HAP-1 (cell line): ENCODE data around the gene PRPF40A.

Experiments used
- DNase-seq, 2 experiments: peaks; one replicate each; pipeline ENCODE4 v3.0.0-alpha.2; 2016 to 2020; ENCODE audit warnings: low spot score in 2 of 2
- H3K27me3 ChIP-seq: fragments of 250-450 bp; sonication (Bioruptor Pico); 2 replicates; pipeline ENCODE4 v1.5.1; 2020; ENCODE audit warnings: low read depth, mild to moderate bottlenecking, moderate library complexity
- H3K36me3 ChIP-seq: fragments of 250-450 bp; sonication (Bioruptor Pico); replicated peaks from 2 replicates; pipeline ENCODE4 v1.5.1; 2020; ENCODE audit warnings: mild to moderate bottlenecking
- H3K4me1 ChIP-seq: fragments of 250-450 bp; sonication (Bioruptor Pico); 2 replicates; pipeline ENCODE4 v1.5.1; 2020; ENCODE audit warnings: mild to moderate bottlenecking
- H3K4me3 ChIP-seq: fragments of 250-450 bp; sonication (Bioruptor Pico); 2 replicates; pipeline ENCODE4 v1.5.1; 2020; ENCODE audit warnings: mild to moderate bottlenecking, moderate library complexity
- H3K9me3 ChIP-seq: fragments of 250-450 bp; sonication (Bioruptor Pico); 2 replicates; pipeline ENCODE4 v1.5.1; 2020; ENCODE audit warnings: mild to moderate bottlenecking, moderate library complexity
- in situ Hi-C: fragments of 300-500 bp; cut with MboI; formaldehyde crosslinking; loops from 3 replicates; pipeline ENCODE4 v1.14.3; 2020; ENCODE audit warnings: low sequenced_read_pairs, inconsistent platforms, mixed read lengths

The PRPF40A gene

GRCh38 chr2:152706477-152707021 is 10.7 kb downstream of the PRPF40A start:
- peaks cover 65% of the 10 kb centered on the region for H3K36me3 ChIP-seq
- no peaks in the 10 kb centered on the region for H3K27me3 ChIP-seq
- no peaks in the 10 kb centered on the region for H3K9me3 ChIP-seq
- in situ Hi-C loops: no loop called here
- H3K4me3 ChIP-seq: no peak overlapping the region
- no peak for DNase-seq
- no peaks in the 10 kb centered on the region; the same call in 1 of the 2 replicates for H3K4me1 ChIP-seq

GRCh38 chr2:152701198-152701597 is 16.1 kb downstream of the PRPF40A start:
- Histone ChIP-seq H3K27me3 (no peaks in the 10 kb centered on the region), H3K4me1 (peaks cover 3% of the 10 kb centered on the region; the same call in 1 of the 2 replicates), H3K4me3 (no peak overlapping the region), H3K36me3 (peaks cover 31% of the 10 kb centered on the region), H3K9me3 (no peaks in the 10 kb centered on the region)
- in situ Hi-C loops: no loop called here
- peak in 1 of 2 experiments; percentile 12 for DNase-seq

GRCh38 chr2:152696476-152696875 is 20.8 kb downstream of the PRPF40A start:
- Histone ChIP-seq H3K4me3 (no peak overlapping the region), H3K4me1 (peaks cover 3% of the 10 kb centered on the region; the same call in 1 of the 2 replicates), H3K27me3 (no peaks in the 10 kb centered on the region), H3K9me3 (no peaks in the 10 kb centered on the region), H3K36me3 (peaks cover 28% of the 10 kb centered on the region)
- in situ Hi-C loops: no loop called here
- DNase-seq: no peak

- Histone ChIP-seq H3K36me3 (peaks cover 28% of the 10 kb centered on the region), H3K9me3 (no peaks in the 10 kb centered on the region), H3K4me1 (peaks cover 3% of the 10 kb centered on the region; the same call in 1 of the 2 replicates), H3K4me3 (no peak overlapping the region), H3K27me3 (no peaks in the 10 kb centered on the region)
- in situ Hi-C loops: no loop called here
- DNase-seq: no peak
Observed at GRCh38 chr2:152695763-152696162, 21.5 kb downstream of the PRPF40A start.

GRCh38 chr2:152694161-152694661 is 23.1 kb downstream of the PRPF40A start:
- Histone ChIP-seq H3K9me3 (no peaks in the 10 kb centered on the region), H3K27me3 (no peaks in the 10 kb centered on the region), H3K4me1 (peaks cover 3% of the 10 kb centered on the region; the same call in 1 of the 2 replicates), H3K36me3 (peaks cover 28% of the 10 kb centered on the region), H3K4me3 (no peak overlapping the region)
- no peak for DNase-seq
- in situ Hi-C loops: no loop called here

GRCh38 chr2:152693033-152693432 is 24.2 kb downstream of the PRPF40A start:
- Histone ChIP-seq H3K36me3 (peaks cover 35% of the 10 kb centered on the region), H3K4me1 (peaks cover 3% of the 10 kb centered on the region; the same call in 1 of the 2 replicates), H3K27me3 (no peaks in the 10 kb centered on the region), H3K9me3 (no peaks in the 10 kb centered on the region), H3K4me3 (no peak overlapping the region)
- no peak for DNase-seq
- in situ Hi-C loops: no loop called here

- in situ Hi-C loops: no loop called here
- no peak overlapping the region for H3K4me3 ChIP-seq
- H3K27me3 ChIP-seq: no peaks in the 10 kb centered on the region
- peaks cover 32% of the 10 kb centered on the region for H3K36me3 ChIP-seq
- H3K4me1 ChIP-seq: 0 out of 2 replicates have a peak, but pooled peaks cover 2% of the 10 kb centered on the region
- DNase-seq: no peak
- no peaks in the 10 kb centered on the region for H3K9me3 ChIP-seq
Observed at GRCh38 chr2:152686321-152686720, 30.9 kb downstream of the PRPF40A start.

- H3K36me3 ChIP-seq: peaks cover 57% of the 10 kb centered on the region
- in situ Hi-C loops: no loop called here
- H3K4me3 ChIP-seq: no peak overlapping the region
Observed at GRCh38 chr2:152683400-152683799, 33.9 kb downstream of the PRPF40A start.

GRCh38 chr2:152682663-152683062 is 34.6 kb downstream of the PRPF40A start:
- peaks cover 53% of the 10 kb centered on the region for H3K36me3 ChIP-seq
- no peak overlapping the region for H3K4me3 ChIP-seq
- 0 out of 2 replicates have a peak, but pooled peaks cover 2% of the 10 kb centered on the region for H3K4me1 ChIP-seq
- no peaks in the 10 kb centered on the region for H3K27me3 ChIP-seq
- in situ Hi-C loops: no loop called here
- DNase-seq: no peak
- H3K9me3 ChIP-seq: no peaks in the 10 kb centered on the region

More at GRCh38 chr2:152683400-152683799, 33.9 kb downstream of the PRPF40A start:
- 0 out of 2 replicates have a peak, but pooled peaks cover 2% of the 10 kb centered on the region for H3K4me1 ChIP-seq
- no peaks in the 10 kb centered on the region for H3K9me3 ChIP-seq
- no peaks in the 10 kb centered on the region for H3K27me3 ChIP-seq
- no peak for DNase-seq

- no peak for DNase-seq
- Histone ChIP-seq H3K27me3 (no peaks in the 10 kb centered on the region), H3K9me3 (no peaks in the 10 kb centered on the region), H3K4me1 (0 out of 2 replicates have a peak, but pooled peaks cover 2% of the 10 kb centered on the region), H3K36me3 (peaks cover 78% of the 10 kb centered on the region), H3K4me3 (no peak overlapping the region)
- in situ Hi-C loops: no loop called here
Observed at GRCh38 chr2:152678808-152679207, 38.5 kb downstream of the PRPF40A start.

GRCh38 chr2:152676461-152676860 is 40.8 kb downstream of the PRPF40A start:
- Histone ChIP-seq H3K9me3 (no peaks in the 10 kb centered on the region), H3K36me3 (peaks cover 83% of the 10 kb centered on the region), H3K4me1 (no peaks in the 10 kb centered on the region), H3K4me3 (no peak overlapping the region), H3K27me3 (no peaks in the 10 kb centered on the region)
- in situ Hi-C loops: no loop called here
- DNase-seq: no peak

GRCh38 chr2:152674334-152674733 is 42.9 kb downstream of the PRPF40A start:
- no peak for DNase-seq
- in situ Hi-C loops: loop anchor here (25.0 kb wide), 1 partner anchor 1212 kb away; no protein-coding TSS in a partner anchor
- H3K36me3 ChIP-seq: peaks cover 81% of the 10 kb centered on the region
- H3K4me3 ChIP-seq: no peak overlapping the region
- H3K9me3 ChIP-seq: no peaks in the 10 kb centered on the region
- H3K27me3 ChIP-seq: no peaks in the 10 kb centered on the region
- H3K4me1 ChIP-seq: no peaks in the 10 kb centered on the region

GRCh38 chr2:152664725-152665124 is 52.5 kb downstream of the PRPF40A start:
- H3K4me1 ChIP-seq: no peaks in the 10 kb centered on the region
- in situ Hi-C loops: loop anchor here (25.0 kb wide), 1 partner anchor 1202 kb away; no protein-coding TSS in a partner anchor
- no peaks in the 10 kb centered on the region for H3K9me3 ChIP-seq
- H3K27me3 ChIP-seq: no peaks in the 10 kb centered on the region
- peaks cover 88% of the 10 kb centered on the region for H3K36me3 ChIP-seq
- H3K4me3 ChIP-seq: no peak overlapping the region
- no peak for DNase-seq

- Histone ChIP-seq H3K36me3 (peaks cover 90% of the 10 kb centered on the region), H3K4me3 (no peak overlapping the region), H3K4me1 (no peaks in the 10 kb centered on the region), H3K27me3 (no peaks in the 10 kb centered on the region), H3K9me3 (no peaks in the 10 kb centered on the region)
- DNase-seq: no peak
- in situ Hi-C loops: loop anchor here (25.0 kb wide), 1 partner anchor 1199 kb away; no protein-coding TSS in a partner anchor
Observed at GRCh38 chr2:152661076-152661475, 56.2 kb downstream of the PRPF40A start.
